SK-N-DZ (cell line): Measurements from ENCODE around the gene DAPK1.
"Not testable (repeated sequence)": the region's sequence is repeated elsewhere in the genome, so short reads cannot be mapped to it uniquely, and the experiment has no call there.

Experiments used
- DNase-seq: peaks from one replicate; pipeline ENCODE4 v3.0.0-alpha.2; 2015; ENCODE audit warnings: low spot score

DAPK1 gene

DNA sequence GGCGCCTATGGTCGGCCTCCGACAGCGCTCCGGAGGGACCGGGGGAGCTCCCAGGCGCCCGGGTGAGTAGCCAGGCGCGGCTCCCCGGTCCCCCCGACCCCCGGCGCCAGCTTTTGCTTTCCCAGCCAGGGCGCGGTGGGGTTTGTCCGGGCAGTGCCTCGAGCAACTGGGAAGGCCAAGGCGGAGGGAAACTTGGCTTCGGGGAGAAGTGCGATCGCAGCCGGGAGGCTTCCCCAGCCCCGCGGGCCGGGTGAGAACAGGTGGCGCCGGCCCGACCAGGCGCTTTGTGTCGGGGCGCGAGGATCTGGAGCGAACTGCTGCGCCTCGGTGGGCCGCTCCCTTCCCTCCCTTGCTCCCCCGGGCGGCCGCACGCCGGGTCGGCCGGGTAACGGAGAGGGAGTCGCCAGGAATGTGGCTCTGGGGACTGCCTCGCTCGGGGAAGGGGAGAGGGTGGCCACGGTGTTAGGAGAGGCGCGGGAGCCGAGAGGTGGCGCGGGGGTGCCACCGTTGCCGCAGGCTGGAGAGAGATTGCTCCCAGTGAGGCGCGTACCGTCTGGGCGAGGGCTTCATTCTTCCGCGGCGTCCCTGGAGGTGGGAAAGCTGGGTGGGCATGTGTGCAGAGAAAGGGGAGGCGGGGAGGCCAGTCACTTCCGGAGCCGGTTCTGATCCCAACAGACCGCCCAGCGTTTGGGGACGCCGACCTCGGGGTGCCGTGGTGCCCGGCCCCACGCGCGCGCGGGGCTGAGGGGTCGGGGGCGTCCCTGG, 561 bp downstream of the DAPK1 start:
- peak; percentile 44 for DNase-seq

DNA sequence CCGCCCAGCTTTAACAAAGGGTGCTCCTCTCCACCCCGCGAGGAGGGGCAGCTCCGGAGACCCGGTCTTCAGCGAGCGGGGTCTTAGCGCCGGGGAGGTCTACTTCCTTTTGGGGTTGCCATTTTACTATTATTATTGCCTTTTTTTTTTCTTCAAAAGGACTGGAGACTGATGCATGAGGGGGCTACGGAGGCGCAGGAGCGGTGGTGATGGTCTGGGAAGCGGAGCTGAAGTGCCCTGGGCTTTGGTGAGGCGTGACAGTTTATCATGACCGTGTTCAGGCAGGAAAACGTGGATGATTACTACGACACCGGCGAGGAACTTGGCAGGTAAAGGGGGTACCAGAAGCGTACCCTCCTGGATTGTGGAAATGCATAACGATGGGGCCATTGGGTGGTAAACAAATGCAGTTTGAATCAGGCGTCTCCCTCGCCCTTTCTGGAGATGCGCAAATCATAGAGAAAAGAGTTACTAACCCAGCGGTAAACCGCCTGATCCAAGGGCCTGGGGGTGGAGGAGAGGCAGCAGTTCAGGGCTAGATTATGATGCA, 1.2 kb downstream of the DAPK1 start:
- peak; percentile 14 for DNase-seq

DNA sequence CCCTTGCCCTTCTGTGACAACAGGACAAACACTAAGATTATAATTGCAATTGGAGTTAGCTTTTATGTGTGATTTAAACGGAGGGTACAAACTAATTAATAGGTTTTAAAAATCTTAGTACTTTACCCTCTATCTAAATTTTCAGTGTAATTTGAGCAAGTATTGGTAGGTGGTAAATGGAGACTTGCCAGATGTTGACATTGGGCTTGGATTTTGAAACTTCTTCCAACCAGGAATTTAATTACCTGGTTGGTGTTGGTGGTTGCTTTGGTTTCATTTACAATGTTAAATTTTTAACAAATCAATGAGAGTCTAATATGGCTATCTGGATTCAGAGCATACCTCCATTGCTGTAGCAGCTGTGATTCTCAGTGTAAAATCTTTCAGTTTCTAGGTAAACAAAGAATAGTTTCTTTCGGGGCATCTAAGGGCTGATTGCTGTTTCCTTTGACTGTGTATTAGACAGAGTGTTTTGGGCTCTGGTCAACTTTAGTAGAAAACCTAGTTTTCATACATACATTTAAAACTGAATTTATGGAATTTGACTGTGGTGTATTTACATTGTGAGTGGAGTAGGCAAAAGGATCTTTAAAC, 1.9 kb downstream of the DAPK1 start:
- DNase-seq, result no peak

DNA sequence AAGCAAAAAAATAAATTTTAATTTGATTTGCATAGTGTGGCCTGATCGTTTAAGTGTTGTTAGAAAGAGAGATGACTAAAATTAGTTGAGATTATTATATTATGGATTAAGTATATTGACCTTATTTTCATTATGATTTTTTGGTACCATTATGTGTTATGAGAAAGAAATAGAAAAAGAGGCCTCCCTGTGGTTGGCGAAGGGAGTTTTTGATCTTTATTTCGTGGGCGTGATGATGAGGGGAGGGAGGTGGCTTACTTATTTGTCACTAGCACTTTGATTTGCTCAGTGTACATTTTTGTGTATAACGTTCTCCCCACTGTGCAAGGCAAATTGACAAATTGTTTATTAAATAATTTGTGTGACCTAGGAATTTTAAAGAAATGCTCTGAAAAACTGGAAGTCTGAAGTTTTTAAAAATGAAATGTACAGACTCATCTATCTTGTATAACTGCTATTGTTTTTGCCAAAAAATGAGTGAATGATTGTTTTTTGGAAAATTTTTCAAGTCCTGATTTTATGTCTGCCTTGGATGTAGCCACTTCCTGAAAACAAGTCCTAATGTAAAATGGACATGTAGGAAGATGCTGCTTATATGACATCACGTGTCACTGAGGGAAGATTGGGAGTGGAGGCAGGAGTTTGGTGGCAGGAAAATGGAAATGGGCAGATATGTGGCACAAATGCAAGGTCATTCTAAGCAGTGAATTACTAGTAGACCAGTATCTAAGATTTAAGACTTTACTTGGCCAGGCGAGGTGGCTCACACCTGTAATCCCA, 3.0 kb downstream of the DAPK1 start:
- no peak for DNase-seq

DNA sequence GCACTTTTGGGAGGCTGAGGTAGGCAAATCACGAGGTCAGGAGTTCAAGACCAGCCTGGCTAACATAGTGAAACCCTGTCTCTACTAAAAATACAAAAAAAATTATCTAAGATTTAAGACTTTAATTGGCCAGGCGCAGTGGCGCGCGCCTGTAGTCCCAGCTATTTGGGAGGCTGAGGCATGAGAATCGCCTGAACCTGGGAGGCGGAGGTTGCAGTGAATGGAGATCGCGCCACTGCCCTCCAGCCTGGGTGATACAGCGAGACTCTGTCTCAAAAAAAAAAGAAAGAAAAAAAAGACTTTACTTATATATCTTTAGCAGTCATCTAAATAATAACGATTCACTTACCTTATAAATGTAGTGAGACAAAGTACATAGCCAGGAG, 3.6 kb downstream of the DAPK1 start:
- DNase-seq, result not testable (repeated sequence)

DNA sequence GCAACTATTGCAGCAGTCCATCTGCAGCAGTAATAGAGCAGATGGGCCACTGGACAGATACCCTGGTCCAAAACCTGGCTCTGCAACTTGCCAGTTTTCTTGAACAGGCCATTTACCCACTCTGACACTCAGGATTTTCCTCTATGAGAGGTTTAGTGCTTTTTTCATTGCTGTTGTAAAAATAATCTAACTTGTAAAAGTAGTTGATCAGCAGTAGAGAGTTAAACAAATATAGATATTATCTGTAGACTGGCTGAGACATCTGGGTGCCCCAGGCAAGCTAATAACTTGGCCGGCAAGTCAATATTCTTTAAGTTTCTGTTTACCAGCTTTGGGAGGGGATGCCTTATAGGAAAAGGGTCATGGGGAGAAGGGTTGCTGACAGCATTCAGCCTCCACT, 4.1 kb downstream of the DAPK1 start:
- no peak for DNase-seq

DNA sequence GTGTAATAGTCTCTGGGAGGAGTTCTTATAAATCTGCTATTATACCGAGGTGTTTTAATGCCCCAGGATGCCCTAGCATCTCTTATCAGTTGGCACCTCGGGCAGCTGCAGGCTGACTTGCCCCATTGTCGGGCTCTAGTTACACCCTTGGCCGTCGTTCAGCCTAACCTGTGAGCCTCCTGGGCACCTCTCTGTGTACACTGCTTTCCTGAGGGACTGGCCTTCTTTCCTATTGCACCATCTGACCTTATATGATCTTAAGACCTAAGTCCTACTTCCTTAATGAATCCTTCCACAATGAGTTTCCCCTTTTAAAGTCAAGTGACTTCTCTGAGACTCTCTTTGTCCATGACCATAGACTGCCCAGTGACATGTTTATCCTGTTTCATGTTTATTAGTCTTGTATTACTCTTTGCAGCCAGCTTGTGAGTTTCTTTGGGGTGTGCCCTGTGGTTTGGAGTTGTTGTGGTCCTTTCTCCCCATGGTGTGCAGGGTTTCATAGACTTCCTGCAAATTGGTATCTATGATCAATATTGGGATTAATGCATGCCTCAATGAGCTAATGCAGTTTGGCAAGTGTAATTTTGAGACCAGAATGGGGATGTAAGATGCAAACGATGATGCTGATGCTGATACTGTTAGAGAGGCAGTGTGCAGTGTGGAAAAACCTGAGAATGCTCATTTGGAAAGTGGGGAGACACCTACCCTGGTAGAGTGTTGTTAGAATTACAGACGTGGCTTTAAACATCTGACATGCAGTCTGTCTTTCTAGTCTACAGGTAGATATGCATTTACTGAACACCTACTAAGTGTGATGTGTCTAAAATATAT, 4.9 kb downstream of the DAPK1 start:
- no peak for DNase-seq

DNA sequence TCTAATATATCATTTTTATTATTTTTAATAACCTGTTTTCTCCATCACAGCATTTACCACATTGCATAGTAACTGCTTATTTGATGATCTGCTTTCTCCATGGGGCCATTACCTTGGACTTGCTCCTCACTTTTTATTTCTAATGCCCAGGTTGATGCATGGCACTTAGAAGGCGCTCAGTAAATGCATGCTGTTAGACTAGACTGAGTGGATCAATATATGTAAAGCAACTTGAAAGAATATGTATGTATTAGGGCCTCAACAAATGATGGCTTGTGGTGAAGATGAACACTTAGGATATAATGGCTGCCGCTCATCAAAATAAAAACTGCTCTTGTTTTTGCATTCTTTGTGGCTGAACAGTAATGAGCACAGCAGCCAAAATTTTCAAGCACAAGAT, 5.8 kb downstream of the DAPK1 start:
- DNase-seq, result no peak

DNA sequence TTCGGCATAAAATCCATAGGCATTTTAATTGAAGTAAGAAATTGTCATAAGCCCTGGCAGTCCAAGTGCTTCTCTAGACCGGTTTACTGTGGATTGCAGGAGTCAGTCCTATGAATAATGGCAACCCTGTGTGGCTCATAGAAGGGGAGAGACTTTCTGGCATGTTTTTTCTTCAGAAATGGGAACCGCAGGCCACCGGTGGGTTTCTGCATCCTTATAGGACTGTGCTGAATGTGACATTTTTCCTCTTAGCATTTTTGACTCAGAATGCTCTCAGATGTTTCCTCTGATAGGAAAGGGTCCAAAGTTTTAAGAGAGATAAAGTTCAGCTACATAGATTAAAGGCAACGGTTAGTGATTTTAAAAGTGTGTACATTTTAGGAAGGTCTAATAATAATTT, 6.3 kb downstream of the DAPK1 start:
- DNase-seq, result no peak

DNA sequence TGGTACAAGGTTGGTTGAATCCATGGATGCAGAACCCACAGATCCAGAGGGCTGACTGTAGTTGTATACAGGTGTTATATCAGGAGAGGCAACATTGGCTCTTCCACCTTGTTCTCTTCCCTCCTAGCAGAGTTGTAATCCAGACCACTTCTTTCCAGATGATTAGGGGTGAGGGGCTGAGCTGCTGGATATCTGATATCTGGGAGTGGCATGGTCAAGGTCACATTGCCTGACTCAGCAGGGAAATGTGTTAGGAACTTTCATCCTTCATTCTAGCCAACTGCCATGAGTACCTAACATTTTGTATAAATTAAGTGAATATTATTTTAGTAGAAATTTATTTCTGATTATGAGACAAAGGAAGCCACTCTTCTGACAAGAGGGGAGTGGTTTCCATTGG, 7.3 kb downstream of the DAPK1 start:
- no peak for DNase-seq

DNA sequence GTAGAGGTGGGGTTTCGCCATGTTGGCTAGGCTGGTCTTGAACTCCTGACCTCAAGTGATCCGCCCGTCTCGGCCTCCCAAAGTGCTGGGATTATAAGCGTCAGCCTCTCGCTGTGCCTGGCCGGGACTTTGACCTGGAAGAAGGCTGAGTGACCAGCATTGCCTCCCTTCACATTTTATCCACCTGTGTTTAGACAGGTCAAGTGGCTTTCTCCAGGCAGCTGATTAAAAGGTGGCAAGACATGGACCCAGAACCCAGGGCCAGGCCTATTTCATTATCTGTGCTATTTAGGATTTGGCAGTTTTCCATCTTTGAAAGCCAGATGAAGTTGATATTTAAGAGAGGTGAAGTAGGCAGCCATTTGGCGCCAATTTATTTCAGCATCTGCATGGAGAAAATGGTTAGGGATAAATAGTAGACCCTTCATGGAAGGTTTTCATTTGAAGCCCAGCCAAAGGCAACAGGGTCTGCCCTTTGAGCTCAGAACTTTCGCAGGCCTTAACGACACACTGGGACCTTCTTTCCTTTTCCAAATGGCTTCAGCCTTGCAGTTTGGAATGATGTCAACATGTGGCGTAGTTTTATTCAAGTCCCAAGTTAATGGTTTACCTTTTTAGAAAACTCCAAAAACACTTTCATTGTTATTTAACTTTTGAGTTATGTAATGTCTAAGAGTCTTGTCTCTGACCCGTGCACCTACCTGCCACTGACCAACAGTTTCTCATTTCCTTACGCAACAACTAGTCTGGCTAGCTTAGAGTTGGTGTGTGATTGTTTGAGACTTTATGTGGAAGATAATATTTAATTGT, 8.4 kb downstream of the DAPK1 start:
- no peak for DNase-seq

DNA sequence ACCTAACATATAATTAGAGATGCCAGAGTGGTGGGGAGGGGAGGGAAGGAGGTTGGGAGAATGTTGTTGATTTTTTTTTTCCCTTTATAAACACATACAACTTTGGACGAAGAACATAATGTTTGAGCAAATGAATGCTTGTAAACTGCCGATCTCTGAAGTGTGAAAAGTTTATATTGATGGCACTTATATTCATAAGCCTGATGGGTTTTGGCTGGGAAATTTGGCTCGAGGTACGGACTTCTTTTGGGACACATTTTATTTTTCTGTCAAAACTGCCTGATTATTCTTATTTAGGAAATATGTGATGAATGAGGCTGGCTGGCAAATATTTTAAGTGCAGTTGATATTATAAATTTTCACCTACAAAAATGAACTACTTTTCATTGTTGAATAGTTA, 9.9 kb downstream of the DAPK1 start:
- no peak for DNase-seq

DNA sequence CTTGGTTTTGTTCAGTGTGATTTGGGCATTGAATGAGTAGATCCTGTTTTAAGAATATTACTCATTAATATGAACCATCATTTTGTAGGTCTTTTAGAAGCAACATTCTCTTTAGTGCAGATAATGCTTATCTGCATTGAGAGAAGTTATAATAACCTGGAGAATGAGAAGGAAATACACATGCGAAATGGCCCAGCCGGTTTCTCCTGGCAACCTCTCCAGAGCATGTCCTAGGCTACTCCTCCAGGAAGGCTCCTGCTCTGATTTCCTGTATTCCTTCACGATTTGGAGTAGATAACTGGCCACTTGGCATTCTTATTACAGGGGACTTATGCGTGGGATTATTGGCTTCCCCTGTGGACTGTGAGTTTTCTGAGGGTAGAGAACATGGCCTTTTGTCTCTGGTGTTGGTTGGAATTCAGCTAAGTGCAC, 12.6 kb downstream of the DAPK1 start:
- DNase-seq, result no peak

DNA sequence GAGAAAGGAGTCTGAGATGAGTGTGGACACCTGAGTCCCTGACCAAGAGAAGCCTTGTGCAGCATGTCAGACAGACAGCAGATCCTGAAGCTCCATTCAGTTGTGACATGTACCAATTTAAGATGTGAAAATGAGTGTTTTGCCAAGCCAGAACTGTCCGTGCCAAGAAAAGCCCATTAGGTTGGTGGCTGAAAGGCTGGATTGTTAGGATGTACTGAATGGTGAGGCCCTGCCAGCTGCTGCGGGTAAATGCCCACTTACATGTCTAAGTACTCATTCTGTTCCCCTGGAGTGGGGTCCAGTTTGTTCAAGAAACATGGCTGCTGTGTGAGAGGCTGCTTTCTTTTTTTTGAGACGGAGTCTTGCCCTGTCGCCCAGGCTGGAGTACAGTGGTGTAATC, 14.6 kb downstream of the DAPK1 start:
- no peak for DNase-seq

DNA sequence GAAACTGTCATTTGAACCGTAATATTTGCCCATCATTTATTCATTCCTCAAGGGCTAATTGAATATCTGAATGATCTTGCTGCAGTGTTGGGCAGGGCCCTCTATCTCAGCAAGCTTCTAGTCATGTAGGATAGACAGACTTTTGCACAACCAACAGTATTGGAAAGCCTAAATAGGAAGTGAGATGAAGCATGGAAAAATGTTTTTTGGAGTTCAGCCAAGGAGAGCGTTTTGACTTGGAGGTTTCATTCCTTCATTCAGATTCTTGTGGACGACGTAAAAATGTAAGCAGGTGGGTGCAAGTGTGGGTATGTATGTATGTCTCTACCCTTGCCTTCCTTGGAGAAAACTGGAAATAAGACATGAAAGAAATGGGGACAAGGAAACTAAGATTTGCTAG, 15.5 kb downstream of the DAPK1 start:
- no peak for DNase-seq

DNA sequence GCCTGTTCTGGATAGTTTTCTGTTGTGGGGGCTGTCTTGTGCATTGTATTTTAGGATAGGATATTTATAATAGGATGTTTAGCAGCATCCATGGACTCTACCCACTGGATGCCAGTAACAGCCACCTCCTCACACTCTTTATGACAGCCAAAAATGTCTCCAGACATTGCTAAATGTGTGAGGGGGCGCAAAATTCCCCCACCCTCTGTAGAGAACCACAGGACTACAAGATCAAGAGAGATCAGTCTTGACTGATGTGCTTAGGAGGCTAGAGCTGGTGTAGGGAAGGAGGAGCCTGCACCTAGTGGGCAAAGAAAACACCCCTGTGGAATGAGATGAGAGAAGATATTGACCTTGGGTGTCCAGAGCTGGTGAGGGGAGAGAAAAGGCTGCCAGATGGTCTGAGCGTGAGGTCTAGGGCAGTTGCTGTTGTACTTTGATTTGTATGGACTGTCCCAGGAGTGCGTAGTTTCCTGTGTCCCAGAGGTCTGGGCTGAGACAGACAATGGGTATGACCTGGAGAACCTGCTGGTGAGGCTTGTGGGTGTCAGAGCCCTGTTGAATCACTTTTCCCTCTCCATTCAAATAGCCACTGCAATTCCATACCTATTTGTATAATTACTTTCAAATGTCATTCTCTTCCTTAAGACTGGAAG, 16.3 kb downstream of the DAPK1 start:
- no peak for DNase-seq

DNA sequence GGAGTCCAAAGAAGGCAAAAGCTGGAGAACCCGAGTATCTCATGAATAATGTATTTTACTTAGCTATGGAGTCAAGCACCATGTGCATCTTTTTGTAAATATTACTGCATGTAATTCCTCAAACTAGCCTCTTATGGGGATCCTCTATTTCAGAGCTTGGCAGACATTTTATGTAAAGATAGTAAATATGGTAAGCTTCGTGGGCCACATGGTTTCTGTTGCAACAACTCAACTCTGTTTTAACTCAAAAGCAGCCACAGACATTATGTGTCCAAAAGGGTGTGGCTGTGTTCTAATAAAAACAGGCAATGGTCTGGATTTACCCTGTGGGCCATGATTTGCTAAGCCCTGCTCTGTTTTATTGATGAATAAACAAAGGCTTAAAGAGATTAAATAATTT, 17.3 kb downstream of the DAPK1 start:
- no peak for DNase-seq

DNA sequence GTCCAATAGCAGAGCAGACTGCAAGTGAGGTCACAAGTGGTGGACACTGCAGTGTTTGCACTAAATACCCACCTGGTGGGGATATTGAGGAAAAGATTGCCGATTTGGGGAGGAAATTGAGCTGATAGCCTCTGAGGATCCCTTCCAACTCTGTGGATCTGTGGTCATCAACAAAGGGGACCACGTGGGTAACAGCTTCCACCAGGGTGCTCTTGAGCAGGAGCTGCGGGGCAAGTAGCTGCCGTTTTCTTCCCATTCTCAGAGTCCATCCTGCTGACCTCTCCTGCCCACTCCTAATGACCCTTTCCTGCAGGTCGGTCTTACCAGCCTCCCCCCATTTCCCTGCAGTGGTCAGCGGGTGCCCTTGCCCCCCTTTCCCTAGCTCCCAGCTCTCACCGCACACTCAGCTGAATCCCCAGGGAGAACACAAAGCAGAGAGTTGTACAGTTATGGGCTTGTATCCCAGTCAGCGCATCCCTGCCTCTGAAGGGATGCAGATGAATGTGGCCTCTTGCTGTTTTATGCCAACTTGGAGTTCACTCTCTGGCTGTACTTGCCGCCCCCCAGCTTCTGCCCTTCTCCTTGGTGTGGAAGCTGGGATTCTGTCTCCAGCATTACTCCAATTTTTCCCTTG, 18.0 kb downstream of the DAPK1 start:
- DNase-seq, result no peak

DNA sequence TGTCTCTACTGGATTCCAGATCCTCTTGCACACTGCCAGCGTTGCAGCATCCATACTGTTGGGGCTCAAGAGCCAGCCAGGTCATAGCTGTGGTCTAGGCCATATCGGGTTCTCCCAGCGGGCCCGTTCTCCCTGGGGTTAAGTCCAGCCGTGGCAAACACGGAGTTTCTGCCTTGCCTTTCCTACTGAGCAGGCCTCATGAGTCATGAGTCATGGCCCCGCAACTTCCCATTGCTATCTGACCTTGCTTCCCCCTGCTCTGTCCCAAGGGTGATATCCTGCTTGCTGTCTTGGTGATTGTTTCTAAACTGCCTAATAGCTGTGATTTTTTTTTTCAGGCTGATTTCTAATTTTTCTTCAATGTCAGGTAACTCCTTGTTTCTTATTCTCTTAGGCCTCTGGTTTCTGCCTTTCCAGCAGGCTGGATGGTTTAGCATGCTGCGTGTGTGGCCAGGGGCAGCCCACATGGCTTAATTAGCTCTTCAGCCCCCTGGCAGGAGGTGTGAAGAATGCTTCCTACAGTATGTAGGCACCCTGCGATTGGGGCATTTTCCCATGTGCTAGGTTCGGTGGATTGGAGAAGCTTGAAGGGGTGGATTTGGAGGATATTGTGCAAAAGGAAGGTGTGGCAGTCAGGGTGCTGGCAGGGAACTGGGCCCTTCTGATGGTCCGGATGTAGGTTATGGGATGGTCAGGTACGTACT, 18.7 kb downstream of the DAPK1 start:
- no peak for DNase-seq
